NCI-H1930 (cell line): ENCODE measurements around the gene LGR6.
A peak's percentile ranks its signal among the peaks of the same experiment; 100 is the strongest.
"Not testable (repeated sequence)": the region's sequence is repeated elsewhere in the genome, so short reads cannot be mapped to it uniquely, and the experiment has no call there.

Experiments used
- DNase-seq, 2 experiments: peaks; one replicate each; lab custom pipeline; 2025; lab: John Stamatoyannopoulos, UW

Gene LGR6

GRCh38 chr1:202193614-202194327, at the start of gene LGR6:
LGR6 (plus strand) TSS chr1:202193799; CDS start chr1:202193990, 191 bp downstream.
- DNase-seq = no peak

GRCh38 chr1:202144402-202145067, 49.1 kb upstream of the LGR6 start, which contains the start of gene ARL8A:
ARL8A (minus strand) TSS chr1:202144737; CDS start chr1:202144572, 165 bp downstream.
- peak in 1 of 2 experiments; percentile 66 for DNase-seq

- no peak for DNase-seq
Observed at GRCh38 chr1:202145068-202145743, 48.4 kb upstream of the LGR6 start.

GRCh38 chr1:202145744-202146140, 47.9 kb upstream of the LGR6 start:
- DNase-seq = not testable (repeated sequence)

- DNase-seq = no peak
Observed at GRCh38 chr1:202146279-202146678, 47.3 kb upstream of the LGR6 start.

- DNase-seq = no peak
Observed at GRCh38 chr1:202146993-202147392, 46.6 kb upstream of the LGR6 start.

GRCh38 chr1:202148391-202148790, 45.2 kb upstream of the LGR6 start:
- DNase-seq = no peak

- no peak for DNase-seq
Observed at GRCh38 chr1:202149566-202149965, 44.0 kb upstream of the LGR6 start.

GRCh38 chr1:202150187-202150586, 43.4 kb upstream of the LGR6 start:
- no peak for DNase-seq

- no peak for DNase-seq
Observed at GRCh38 chr1:202150602-202151001, 43.0 kb upstream of the LGR6 start.

GRCh38 chr1:202151045-202151444, 42.6 kb upstream of the LGR6 start:
- no peak for DNase-seq

- DNase-seq = no peak
Observed at GRCh38 chr1:202152399-202152798, 41.2 kb upstream of the LGR6 start.

GRCh38 chr1:202153284-202153683, 40.3 kb upstream of the LGR6 start:
- DNase-seq = no peak

- no peak for DNase-seq
Observed at GRCh38 chr1:202154148-202154765, 39.3 kb upstream of the LGR6 start.

GRCh38 chr1:202154766-202155477, 38.7 kb upstream of the LGR6 start:
- DNase-seq = no peak

GRCh38 chr1:202155478-202156021, 38.0 kb upstream of the LGR6 start:
- DNase-seq = no peak

GRCh38 chr1:202156590-202156989, 37.0 kb upstream of the LGR6 start:
- no peak for DNase-seq

- DNase-seq = no peak
Observed at GRCh38 chr1:202157945-202158344, 35.7 kb upstream of the LGR6 start.

- no peak for DNase-seq
Observed at GRCh38 chr1:202158810-202159533, 34.6 kb upstream of the LGR6 start.

GRCh38 chr1:202159534-202160371, 33.8 kb upstream of the LGR6 start:
- no peak for DNase-seq
